Lower lobe of right lung (tissue), 2 donors: ENCODE results near the gene FAM171A2. TPM values are rescaled to one million over a fixed set of nuclear protein-coding genes. Genes with fewer than 3 reads are reported as not detected.
"Not testable (repeated sequence)": the region's sequence is repeated elsewhere in the genome, so short reads cannot be mapped to it uniquely, and the experiment has no call there.

Source experiments
- ATAC-seq, 2 donors: fragments of 200-7000 bp; cut with Tn5 transposase; one replicate each; pipeline ENCODE4 v1.9.1; 2020 to 2022; ENCODE audit warnings: mild to moderate bottlenecking in 2 of 2, moderate library complexity in 2 of 2
- DNase-seq: peaks from one replicate; pipeline ENCODE4 v3.0.0-alpha.2; 2020
- H3K27ac ChIP-seq: fragments of 200-600 bp; one replicate; pipeline ENCODE4 v1.8.0; 2022
- H3K27me3 ChIP-seq: fragments of 200-600 bp; one replicate; pipeline ENCODE4 v1.8.0; 2022; ENCODE audit warnings: low read depth
- H3K36me3 ChIP-seq: fragments of 200-600 bp; one replicate; pipeline ENCODE4 v1.8.0; 2022; ENCODE audit warnings: mild to moderate bottlenecking
- H3K4me1 ChIP-seq: fragments of 200-600 bp; one replicate; pipeline ENCODE4 v1.8.0; 2022
- H3K4me3 ChIP-seq: fragments of 200-600 bp; one replicate; pipeline ENCODE4 v1.8.0; 2022; ENCODE audit warnings: mild to moderate bottlenecking
- H3K9me3 ChIP-seq: fragments of 200-600 bp; one replicate; pipeline ENCODE4 v1.8.0; 2022
- CTCF ChIP-seq: fragments of 200-600 bp; IDR thresholded peaks from one replicate; pipeline ENCODE4 v1.8.0; 2022; ENCODE audit warnings: antibody characterized with exemption, mild to moderate bottlenecking
- intact Hi-C: fragments of 100-400 bp; cut with DNase I; formaldehyde crosslinking; loops from one replicate; pipeline ENCODE4 v1.11.0; 2022
- total RNA-seq: library from RNA; stranded (reverse); fragmentation: NEBNext Ultra II Directional; extraction: Animal tissue kit (Norgen Biotek cat#: 25700); gene quantifications from one replicate; pipeline ENCODE4 v1.2.1, GENCODE V29; 2021
- donor health status: DM: no; HTN: yes; CAD: no; lungs with severe emphysema.

Gene FAM171A2
- total RNA-seq, 1 donor from 2014 or later, result 1.2 TPM

GRCh38 chr17:44348234-44348987 lies 15.2 kb downstream of the FAM171A2 start:
- Histone ChIP-seq H3K27me3 (no peaks in the 10 kb centered on the region), H3K27ac (no peak overlapping the region), H3K4me1 (peaks cover 43% of the 10 kb centered on the region), H3K36me3 (peaks cover 46% of the 10 kb centered on the region), H3K4me3 (peak overlapping the region; percentile 2), H3K9me3 (no peaks in the 10 kb centered on the region)
- intact Hi-C loops, result loop anchor here (10.0 kb wide), 1 partner anchor 134 kb away; the partner anchor contains the start of gene UBTF
- peak; percentile 3 to 43 for ATAC-seq
- TF ChIP-seq CTCF, result no peak
- DNase-seq, result peak; percentile 76

- H3K36me3 ChIP-seq, result peaks cover 37% of the 10 kb centered on the region
- not testable (repeated sequence) for H3K27me3 ChIP-seq, ATAC-seq, H3K9me3 ChIP-seq, DNase-seq
- intact Hi-C loops, result loop anchor here (10.0 kb wide), 1 partner anchor 133 kb away; the partner anchor contains the start of gene UBTF
- H3K4me1 ChIP-seq, result peaks cover 43% of the 10 kb centered on the region
- peak overlapping the region; percentile 18 for H3K27ac ChIP-seq
- peak overlapping the region; percentile 9 for H3K4me3 ChIP-seq
These were observed 16.2 kb downstream of the FAM171A2 start for GRCh38 chr17:44347206-44348055.

GRCh38 chr17:44346064-44346844 lies 17.4 kb downstream of the FAM171A2 start:
- intact Hi-C loops, result loop anchor here (10.0 kb wide), 1 partner anchor 131 kb away; the partner anchor contains the start of gene UBTF
- Histone ChIP-seq H3K36me3 (peaks cover 26% of the 10 kb centered on the region), H3K27ac (no peak overlapping the region), H3K27me3 (no peaks in the 10 kb centered on the region), H3K4me3 (peak overlapping the region; percentile 97), H3K4me1 (peaks cover 43% of the 10 kb centered on the region), H3K9me3 (no peaks in the 10 kb centered on the region)
- TF ChIP-seq CTCF, result no peak
- ATAC-seq, result no peak
- DNase-seq, result no peak

- ATAC-seq (peak; percentile 28 to 56), DNase-seq (no peak)
- TF ChIP-seq CTCF, result peak; percentile 43
- intact Hi-C loops, result loop anchor here (10.0 kb wide), 1 partner anchor 131 kb away; the partner anchor contains the start of gene UBTF
- Histone ChIP-seq H3K4me3 (peak overlapping the region; percentile 97), H3K4me1 (peaks cover 43% of the 10 kb centered on the region), H3K27ac (peak overlapping the region; percentile 92), H3K36me3 (peaks cover 18% of the 10 kb centered on the region), H3K9me3 (no peaks in the 10 kb centered on the region), H3K27me3 (no peaks in the 10 kb centered on the region)
These were observed 18.1 kb downstream of the FAM171A2 start for GRCh38 chr17:44345454-44346026.

GRCh38 chr17:44344939-44345453 lies 18.7 kb downstream of the FAM171A2 start, which contains the start of gene GRN:
Gene GRN, plus strand, starts transcription at chr17:44345302. Its CDS starts 3,863 bp downstream, at chr17:44349165.
- intact Hi-C loops, result loop anchor here (10.0 kb wide), 1 partner anchor 130 kb away; the partner anchor contains the start of gene UBTF
- Histone ChIP-seq H3K4me1 (peaks cover 43% of the 10 kb centered on the region), H3K9me3 (no peaks in the 10 kb centered on the region), H3K4me3 (peak within 1 kb of the TSS; percentile 97), H3K36me3 (peaks cover 13% of the 10 kb centered on the region), H3K27me3 (no peaks in the 10 kb centered on the region), H3K27ac (peak within 1 kb of the TSS; percentile 92)
- no peak for TF ChIP-seq CTCF
- DNase-seq (peak; percentile 93), ATAC-seq (peak; percentile 98 to 99)
